Measurements from ENCODE around the gene CCDC88B.

- TF ChIP-seq EZH2 (IDR thresholded peaks at IDR 0.05; ENCODE audit: insufficient read depth, poor library complexity, severe bottlenecking) (no peak), EZH2phosphoT487 (IDR thresholded peaks at IDR 0.05; ENCODE audit: insufficient read depth, low read depth) (no peak)
Observed at GRCh38 chr11:64403106-64403505, 63.1 kb downstream of the CCDC88B start.
